Panc1 (cell line): ENCODE data around the gene GRID1. TPM values are rescaled to one million over a fixed set of nuclear protein-coding genes. Genes with fewer than 3 reads are reported as not detected.

Source experiments
- ATAC-seq: fragments of 200-7000 bp; cut with Tn5 transposase; 2 replicates; pipeline ENCODE4 v1.9.1; 2020; ENCODE audit warnings: mild to moderate bottlenecking, moderate library complexity
- BruUV-seq: library from RNA; stranded (reverse); fragments of 400-500 nt; replicated peaks from 2 replicates; lab custom pipeline; 2021; lab: Mats Ljungman, UMichigan
- CTCF ChIA-PET: fragments of 300-600 bp; sonication (Branson Sonifier 250); formaldehyde crosslinking; loops from one replicate; lab custom pipeline; 2022; ENCODE audit warnings: antibody characterized with exemption; lab: Charles Lee
- POLR2A ChIA-PET: fragments of 300-600 bp; sonication (Branson Sonifier 250); formaldehyde crosslinking; loops from one replicate; lab custom pipeline; 2022; ENCODE audit warnings: antibody characterized with exemption; lab: Charles Lee
- DNase-seq: peaks from one replicate; pipeline ENCODE4 v3.0.0-alpha.2; 2010; ENCODE audit warnings: low read depth, low spot score
- H3K27ac ChIP-seq: 2 replicates; pipeline ENCODE4 v1.5.1; 2011; ENCODE audit warnings: mild to moderate bottlenecking, low read length, inconsistent platforms
- H3K27me3 ChIP-seq: fragments of 200-500 bp; sonication (Bioruptor generic); 2 replicates; pipeline ENCODE4 v1.6.0; 2014; ENCODE audit warnings: low read length, inconsistent platforms; ENCODE audit not compliant: control insufficient read depth, insufficient read depth
- H3K36me3 ChIP-seq: fragments of 200-500 bp; sonication (Bioruptor generic); 2 replicates; pipeline ENCODE4 v1.5.1; 2014; ENCODE audit warnings: inconsistent platforms, mild to moderate bottlenecking, low read length, moderate library complexity; ENCODE audit not compliant: control insufficient read depth, insufficient read depth
- H3K4me1 ChIP-seq: 2 replicates; pipeline ENCODE4 v1.5.1; 2011; ENCODE audit warnings: inconsistent platforms, mild to moderate bottlenecking, low read length, moderate library complexity; ENCODE audit not compliant: control insufficient read depth, insufficient read depth
- H3K4me3 ChIP-seq, 2 experiments: 2 replicates each; pipeline ENCODE4 v1.5.1; 2011 to 2012; ENCODE audit warnings: low read depth in 2 of 2, low read length in 2 of 2, mild to moderate bottlenecking in 2 of 2, inconsistent platforms in 1 of 2, moderate library complexity in 1 of 2
- H3K9me3 ChIP-seq: fragments of 200-500 bp; sonication (Bioruptor generic); 2 replicates; pipeline ENCODE4 v1.5.1; 2014; ENCODE audit warnings: low read depth, mild to moderate bottlenecking, inconsistent platforms, low read length, moderate library complexity; ENCODE audit not compliant: control insufficient read depth, insufficient read depth
- POLR2AphosphoS5 ChIP-seq: IDR thresholded peaks from 2 replicates; pipeline ENCODE4 v1.6.1; 2012; ENCODE audit warnings: mild to moderate bottlenecking, low read depth, low read length, moderate library complexity
- SIN3A ChIP-seq: IDR thresholded peaks from 2 replicates; pipeline ENCODE4 v1.6.1; 2012; ENCODE audit warnings: low read depth, mild to moderate bottlenecking, low read length, moderate library complexity, borderline replicate concordance; ENCODE audit not compliant: insufficient read depth
- TCF7L2 ChIP-seq: IDR thresholded peaks from 2 replicates; pipeline ENCODE4 v1.6.1; 2011; ENCODE audit warnings: mild to moderate bottlenecking, low read depth, low read length, inconsistent platforms
- in situ Hi-C: cut with HindIII; loops from 2 replicates; pipeline ENCODE4 v1.10.0; 2016; ENCODE audit warnings: low sequenced_read_pairs, low pct_unique_long_range_greater_than_20kb
- intact Hi-C: fragments of 100-400 bp; cut with micrococcal nuclease; formaldehyde crosslinking; loops from one replicate; pipeline ENCODE4 v1.10.0; 2022; ENCODE audit not compliant: unreplicated experiment
- total RNA-seq: library from RNA; stranded (reverse); gene quantifications from one replicate; pipeline ENCODE4 v1.2.1, GENCODE V29; 2021; ENCODE audit not compliant: unreplicated experiment
- TF ChIP-seq, protein P1 (sequence below), 2 experiments: IDR thresholded peaks; 2 replicates each; pipeline ENCODE4 v1.6.1; 2011 to 2012; ENCODE audit warnings: low read depth in 2 of 2, control low read depth in 1 of 2, low read length in 1 of 2, mild to moderate bottlenecking in 1 of 2, moderate library complexity in 1 of 2; ENCODE audit not compliant: insufficient read depth in 1 of 2
- TF ChIP-seq, protein P2 (sequence below): fragments of 450-650 bp; IDR thresholded peaks from 2 replicates; pipeline ENCODE4 v1.5.1; 2017; ENCODE audit warnings: mild to moderate bottlenecking

Gene GRID1
- total RNA-seq, 1 experiment from 2014 or later: 2.3 TPM

DNA sequence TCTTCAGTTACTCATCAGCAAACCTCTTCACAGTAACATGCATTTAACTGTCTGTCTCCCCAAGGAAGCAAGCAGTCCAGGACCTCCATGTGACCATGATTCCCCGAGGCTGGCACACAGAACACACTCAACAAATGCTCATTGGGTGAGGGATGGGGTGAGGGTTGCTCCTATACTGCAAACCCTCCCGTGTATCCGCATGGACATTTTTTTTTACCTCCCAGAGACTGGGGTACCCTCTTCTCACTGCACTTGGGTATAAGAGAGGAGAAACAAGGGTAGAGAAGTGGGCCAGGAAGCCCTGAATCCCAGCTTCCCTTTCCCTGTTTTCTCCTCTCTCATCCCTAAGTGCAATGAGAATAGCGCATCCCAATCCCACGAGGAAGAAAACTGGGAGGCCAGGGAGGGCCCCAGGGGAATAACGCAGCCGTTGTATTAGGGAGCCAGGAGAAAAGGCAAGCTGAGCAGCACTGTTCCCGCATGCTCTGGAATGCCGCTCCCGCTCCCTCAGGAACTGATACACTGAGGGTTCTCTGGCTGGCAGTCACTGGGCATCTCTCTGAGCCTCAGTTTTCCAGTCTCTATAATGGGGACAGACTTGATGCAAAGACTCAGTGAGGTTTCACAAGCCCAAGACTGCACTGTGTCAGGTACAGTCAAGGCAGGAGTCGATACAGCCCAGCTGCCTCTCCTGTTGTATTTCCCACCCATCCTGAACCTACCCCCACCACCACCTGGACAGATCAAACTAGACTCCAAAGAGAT is 134.6 kb downstream of the GRID1 start:
- no peaks in the 10 kb centered on the region for H3K27me3 ChIP-seq
- CTCF ChIA-PET: interaction anchor here (0.7 kb wide), 1 partner anchor 15 kb away, joined by 3 read pairs; no protein-coding TSS in a partner anchor
- no peaks in the 10 kb centered on the region for H3K36me3 ChIP-seq
- H3K9me3 ChIP-seq: no peaks in the 10 kb centered on the region
- in situ Hi-C loops (no loop called here), intact Hi-C loops (no loop called here)
- no peak overlapping the region for H3K4me3 ChIP-seq
- no peak for TF ChIP-seq TCF7L2
- TF ChIP-seq, protein P1, sequence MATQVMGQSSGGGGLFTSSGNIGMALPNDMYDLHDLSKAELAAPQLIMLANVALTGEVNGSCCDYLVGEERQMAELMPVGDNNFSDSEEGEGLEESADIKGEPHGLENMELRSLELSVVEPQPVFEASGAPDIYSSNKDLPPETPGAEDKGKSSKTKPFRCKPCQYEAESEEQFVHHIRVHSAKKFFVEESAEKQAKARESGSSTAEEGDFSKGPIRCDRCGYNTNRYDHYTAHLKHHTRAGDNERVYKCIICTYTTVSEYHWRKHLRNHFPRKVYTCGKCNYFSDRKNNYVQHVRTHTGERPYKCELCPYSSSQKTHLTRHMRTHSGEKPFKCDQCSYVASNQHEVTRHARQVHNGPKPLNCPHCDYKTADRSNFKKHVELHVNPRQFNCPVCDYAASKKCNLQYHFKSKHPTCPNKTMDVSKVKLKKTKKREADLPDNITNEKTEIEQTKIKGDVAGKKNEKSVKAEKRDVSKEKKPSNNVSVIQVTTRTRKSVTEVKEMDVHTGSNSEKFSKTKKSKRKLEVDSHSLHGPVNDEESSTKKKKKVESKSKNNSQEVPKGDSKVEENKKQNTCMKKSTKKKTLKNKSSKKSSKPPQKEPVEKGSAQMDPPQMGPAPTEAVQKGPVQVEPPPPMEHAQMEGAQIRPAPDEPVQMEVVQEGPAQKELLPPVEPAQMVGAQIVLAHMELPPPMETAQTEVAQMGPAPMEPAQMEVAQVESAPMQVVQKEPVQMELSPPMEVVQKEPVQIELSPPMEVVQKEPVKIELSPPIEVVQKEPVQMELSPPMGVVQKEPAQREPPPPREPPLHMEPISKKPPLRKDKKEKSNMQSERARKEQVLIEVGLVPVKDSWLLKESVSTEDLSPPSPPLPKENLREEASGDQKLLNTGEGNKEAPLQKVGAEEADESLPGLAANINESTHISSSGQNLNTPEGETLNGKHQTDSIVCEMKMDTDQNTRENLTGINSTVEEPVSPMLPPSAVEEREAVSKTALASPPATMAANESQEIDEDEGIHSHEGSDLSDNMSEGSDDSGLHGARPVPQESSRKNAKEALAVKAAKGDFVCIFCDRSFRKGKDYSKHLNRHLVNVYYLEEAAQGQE (IDR thresholded peaks at IDR 0.05; ENCODE audit: insufficient read depth in 1 of 2, low read depth in 2 of 2, low read length in 1 of 2): no peak
- no peak for TF ChIP-seq SIN3A
- no peak for TF ChIP-seq POLR2AphosphoS5
- TF ChIP-seq, protein P2, sequence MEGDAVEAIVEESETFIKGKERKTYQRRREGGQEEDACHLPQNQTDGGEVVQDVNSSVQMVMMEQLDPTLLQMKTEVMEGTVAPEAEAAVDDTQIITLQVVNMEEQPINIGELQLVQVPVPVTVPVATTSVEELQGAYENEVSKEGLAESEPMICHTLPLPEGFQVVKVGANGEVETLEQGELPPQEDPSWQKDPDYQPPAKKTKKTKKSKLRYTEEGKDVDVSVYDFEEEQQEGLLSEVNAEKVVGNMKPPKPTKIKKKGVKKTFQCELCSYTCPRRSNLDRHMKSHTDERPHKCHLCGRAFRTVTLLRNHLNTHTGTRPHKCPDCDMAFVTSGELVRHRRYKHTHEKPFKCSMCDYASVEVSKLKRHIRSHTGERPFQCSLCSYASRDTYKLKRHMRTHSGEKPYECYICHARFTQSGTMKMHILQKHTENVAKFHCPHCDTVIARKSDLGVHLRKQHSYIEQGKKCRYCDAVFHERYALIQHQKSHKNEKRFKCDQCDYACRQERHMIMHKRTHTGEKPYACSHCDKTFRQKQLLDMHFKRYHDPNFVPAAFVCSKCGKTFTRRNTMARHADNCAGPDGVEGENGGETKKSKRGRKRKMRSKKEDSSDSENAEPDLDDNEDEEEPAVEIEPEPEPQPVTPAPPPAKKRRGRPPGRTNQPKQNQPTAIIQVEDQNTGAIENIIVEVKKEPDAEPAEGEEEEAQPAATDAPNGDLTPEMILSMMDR: no peak
- H3K27ac ChIP-seq: no peak overlapping the region
- ATAC-seq: no peak
- H3K4me1 ChIP-seq: no peaks in the 10 kb centered on the region
- POLR2A ChIA-PET: no interaction called here
- no peak for DNase-seq
- BruUV-seq: no TSS peak

DNA sequence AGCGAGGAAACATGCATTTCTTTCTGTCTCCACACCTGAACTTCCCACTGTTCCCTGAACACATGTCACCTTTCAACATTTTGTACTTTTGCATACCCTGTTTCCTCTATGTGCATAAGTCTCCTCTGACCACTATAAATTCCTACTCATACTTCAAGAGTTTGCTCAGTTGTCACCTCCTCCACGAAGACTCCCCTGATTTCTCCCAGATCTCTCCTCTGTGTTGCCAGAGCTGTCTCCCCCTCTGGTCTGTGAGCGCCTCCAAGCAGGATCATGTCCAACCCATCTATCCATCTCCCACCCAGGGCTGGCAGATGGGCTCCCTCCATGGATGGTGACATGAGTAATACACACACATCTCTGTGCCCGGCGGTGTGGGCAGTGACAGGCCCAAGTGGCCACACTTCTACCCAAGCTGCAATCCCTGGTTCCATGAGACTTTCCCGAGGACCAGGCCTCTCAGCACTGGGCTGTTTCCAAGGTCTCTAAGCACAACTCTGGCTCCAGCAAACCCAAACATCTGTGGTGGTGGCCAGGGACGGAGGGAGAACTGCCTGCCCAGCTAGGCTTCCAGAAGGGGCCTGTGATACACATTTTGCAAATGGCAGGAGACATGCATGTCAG is 135.9 kb downstream of the GRID1 start:
- H3K4me3 ChIP-seq: no peak overlapping the region
- no peak overlapping the region for H3K27ac ChIP-seq
- H3K36me3 ChIP-seq: no peaks in the 10 kb centered on the region
- DNase-seq (no peak), ATAC-seq (no peak)
- H3K4me1 ChIP-seq: no peaks in the 10 kb centered on the region
- intact Hi-C loops: no loop called here
- in situ Hi-C loops: no loop called here
- no peak for TF ChIP-seq SIN3A
- no peak for TF ChIP-seq TCF7L2
- TF ChIP-seq, protein P1 (IDR thresholded peaks at IDR 0.05; ENCODE audit: insufficient read depth in 1 of 2, low read depth in 2 of 2, low read length in 1 of 2): no peak
- TF ChIP-seq, protein P2: no peak
- TF ChIP-seq POLR2AphosphoS5: no peak
- POLR2A ChIA-PET: no interaction called here
- H3K27me3 ChIP-seq: no peaks in the 10 kb centered on the region
- H3K9me3 ChIP-seq: no peaks in the 10 kb centered on the region
- CTCF ChIA-PET: no interaction called here
- BruUV-seq: no TSS peak
